ENCODE results near the gene USE1.

USE1 gene

DNA sequence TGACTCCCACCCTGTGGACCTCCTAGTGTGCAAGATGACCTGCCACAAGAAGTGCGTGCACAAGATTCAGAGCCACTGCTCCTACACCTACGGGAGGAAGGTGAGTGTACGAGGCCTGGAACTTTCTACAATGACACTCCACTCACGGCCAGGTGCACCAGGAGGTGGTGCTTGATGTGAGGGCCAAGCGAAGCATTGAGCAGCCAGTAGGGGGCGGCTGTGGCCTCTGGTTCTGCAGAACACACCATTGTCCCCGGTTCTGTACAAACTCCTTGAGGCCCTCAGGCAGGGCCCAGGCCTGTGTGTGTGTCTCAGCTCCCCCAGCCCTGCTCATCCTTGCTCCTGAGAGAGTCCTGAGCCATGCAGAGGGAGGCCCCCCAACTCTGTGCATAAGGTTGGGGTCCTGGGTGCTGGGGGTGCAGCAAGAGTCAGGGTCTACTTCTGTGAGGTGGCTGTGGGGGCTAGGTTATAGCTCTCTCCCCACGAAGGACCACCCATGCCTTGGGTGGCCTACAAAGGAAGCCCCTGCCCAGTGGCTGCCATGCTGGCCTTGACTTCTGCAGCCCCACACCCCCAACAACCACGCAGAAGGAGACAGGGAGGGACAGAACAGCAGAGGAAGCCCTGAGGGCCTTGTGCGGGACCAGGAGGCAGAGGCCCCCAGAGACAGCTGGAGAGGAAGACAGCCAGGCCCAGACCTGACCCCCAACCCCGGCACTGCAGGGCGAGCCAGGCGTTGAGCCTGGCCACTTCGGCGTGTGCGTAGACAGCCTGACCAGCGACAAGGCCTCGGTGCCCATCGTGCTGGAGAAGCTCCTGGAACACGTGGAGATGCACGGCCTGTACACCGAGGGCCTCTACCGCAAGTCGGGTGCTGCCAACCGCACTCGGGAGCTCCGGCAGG is 9.7 kb upstream of the USE1 start:
- DNase-seq (ENCODE audit: low read depth in 4 of 4, low spot score in 1 of 4): peak in 1 of 4 experiments; percentile 46

DNA sequence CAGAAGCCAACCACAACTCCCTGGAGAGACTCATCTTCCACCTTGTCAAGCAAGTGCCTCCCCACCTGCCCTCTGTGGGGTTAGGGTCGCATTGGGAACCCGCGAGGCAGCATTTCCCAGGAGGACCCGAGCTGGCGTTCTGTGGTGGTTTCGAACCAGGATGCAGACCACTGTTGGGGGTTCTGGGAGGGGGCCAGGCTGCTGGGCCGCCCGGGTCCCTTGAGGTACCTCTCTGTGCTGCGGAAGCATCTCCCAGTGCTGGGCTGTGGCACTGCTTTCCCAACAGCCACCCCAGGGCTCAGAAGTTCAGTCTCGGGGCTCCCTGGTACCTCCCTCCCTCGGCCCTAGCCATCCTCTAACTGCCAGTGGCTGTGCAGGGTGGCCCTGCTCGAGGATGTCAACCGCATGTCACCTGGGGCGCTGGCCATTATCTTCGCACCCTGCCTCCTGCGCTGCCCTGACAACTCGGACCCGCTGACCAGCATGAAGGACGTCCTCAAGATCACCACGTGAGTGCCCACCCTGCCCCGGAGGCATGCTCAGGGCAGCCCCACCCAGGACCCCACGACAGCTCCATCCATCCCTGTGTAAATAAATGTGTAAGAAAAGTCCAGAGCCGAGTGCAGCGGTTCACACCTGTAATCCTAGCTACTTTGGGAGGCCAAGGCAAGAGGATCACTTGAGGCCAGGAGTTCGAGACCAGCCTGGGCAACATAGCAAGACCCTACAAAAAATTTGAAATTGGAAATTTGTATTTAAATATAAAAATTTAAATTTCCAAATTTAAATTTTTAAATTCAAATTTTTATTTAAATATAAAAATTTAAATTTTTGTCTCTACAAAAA is 8.2 kb upstream of the USE1 start:
- DNase-seq (ENCODE audit: low read depth in 4 of 4, low spot score in 1 of 4): no peak

DNA sequence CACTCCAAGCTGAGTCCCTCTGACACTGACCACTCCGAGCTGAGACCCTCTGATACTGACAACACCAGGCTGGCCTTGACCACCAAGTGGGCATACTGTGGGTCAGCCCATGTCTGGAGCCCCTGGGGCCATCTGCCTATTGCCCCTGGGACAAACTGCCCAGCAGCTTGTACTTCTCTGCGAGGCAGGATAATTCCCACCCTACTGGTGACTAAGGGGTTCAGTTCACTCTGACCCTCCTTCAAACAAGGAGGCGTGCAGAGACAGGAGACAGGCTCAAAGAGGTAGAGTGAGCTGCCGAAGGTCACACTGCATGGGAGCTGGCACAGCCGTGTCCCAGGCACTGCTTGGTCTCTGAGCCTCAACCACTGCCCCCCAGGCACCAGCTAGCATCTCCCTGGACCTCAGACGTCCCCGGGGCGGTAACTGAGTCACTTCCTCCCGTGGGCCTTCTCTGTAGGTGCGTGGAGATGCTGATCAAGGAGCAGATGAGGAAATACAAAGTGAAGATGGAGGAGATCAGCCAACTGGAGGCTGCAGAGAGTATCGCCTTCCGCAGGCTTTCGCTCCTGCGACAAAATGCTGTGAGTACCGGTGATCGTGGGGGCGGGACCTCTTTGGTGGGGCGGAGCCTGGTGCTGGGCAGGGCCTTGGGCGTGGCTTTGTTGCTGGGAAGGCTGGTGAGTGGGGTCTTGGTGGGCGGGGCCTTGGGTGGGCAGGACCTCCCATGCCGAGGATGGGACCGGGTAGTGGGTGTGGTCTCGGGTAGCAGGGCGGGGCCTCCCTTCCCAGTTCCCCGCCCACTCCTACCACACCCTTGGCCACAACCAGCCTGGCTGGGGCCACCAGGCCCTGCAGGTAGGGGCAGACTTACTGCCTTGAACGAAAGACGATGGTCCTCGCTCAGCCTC is 5.8 kb upstream of the USE1 start:
- peak in 3 of 4 experiments; percentile 21 to 41 (median 33) for DNase-seq (ENCODE audit: low read depth in 4 of 4, low spot score in 1 of 4)

DNA sequence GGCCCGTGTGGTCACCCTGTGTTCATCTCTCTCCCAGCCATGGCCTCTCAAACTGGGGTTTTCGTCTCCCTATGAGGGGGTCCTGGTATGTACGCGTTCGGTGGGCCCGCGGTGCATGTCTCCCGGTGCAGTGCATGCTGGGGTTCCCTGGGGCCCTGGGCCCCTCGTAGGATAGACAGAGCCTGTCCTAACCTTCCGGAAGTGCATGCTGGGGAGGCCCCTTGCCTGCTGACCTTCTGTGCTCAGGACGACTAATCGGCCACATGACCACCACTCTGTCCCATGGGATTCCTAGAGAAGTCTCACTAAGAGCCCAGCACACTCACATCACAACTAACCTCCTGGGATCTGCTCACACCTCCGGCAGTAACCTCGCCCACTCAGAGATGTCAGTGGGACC is 4.9 kb upstream of the USE1 start:
- no peak for DNase-seq (ENCODE audit: low read depth in 4 of 4, low spot score in 1 of 4)

DNA sequence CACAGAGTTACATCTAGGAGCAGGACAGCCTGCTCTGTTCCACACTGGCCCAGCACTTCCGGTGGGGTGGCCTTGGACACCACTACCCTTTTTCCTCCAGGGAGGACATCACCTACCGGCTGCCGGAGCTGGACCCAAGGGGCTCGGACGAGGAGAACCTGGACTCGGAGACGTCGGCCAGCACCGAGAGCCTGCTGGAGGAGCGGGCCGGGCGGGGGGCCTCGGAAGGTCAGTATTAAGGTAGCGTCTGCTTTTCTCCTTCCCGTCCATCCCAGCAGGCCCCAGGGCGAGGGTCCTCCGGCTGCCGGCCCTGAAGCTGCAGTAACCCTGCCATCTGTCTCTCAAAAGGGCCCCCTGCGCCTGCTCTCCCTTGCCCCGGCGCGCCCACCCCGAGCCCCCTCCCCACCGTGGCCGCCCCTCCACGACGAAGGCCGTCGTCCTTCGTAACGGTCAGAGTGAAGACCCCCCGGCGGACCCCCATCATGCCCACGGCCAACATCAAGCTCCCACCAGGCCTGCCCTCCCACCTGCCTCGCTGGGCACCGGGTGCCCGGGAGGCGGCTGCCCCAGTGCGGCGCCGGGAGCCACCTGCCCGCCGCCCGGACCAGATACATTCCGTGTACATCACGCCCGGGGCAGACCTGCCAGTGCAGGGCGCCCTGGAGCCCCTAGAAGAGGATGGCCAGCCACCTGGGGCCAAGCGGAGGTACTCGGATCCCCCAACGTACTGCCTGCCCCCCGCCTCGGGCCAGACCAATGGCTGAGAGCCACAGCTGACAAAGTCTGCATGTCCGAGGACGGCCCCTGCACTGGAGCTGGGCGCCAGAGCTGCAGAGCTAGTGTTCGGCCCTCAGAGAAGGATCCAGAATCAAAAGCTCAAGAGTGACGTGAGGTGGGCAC is 3.4 kb upstream of the USE1 start:
- DNase-seq (ENCODE audit: low read depth in 4 of 4, low spot score in 1 of 4): no peak

DNA sequence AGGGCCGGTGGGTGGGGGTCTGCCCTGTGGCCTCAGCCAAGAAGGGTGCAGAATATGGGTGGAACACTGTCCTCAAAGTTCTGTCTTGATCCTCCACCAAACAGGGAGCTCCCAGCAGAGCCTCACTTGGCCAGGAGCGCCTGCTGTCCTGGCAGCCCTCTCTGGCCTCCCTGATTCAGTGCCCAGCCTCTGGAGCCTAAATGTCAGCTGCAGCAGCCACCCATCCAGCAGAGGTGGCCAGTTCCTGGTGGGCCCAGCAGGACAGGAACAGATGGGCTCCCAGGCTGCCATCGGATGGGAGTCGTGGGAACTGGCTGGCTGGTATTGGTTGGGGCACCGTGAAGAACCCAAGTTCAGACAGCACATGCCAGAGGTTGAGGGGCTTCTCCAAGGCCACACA is 1.8 kb upstream of the USE1 start:
- no peak for DNase-seq (ENCODE audit: low read depth in 4 of 4, low spot score in 1 of 4)

DNA sequence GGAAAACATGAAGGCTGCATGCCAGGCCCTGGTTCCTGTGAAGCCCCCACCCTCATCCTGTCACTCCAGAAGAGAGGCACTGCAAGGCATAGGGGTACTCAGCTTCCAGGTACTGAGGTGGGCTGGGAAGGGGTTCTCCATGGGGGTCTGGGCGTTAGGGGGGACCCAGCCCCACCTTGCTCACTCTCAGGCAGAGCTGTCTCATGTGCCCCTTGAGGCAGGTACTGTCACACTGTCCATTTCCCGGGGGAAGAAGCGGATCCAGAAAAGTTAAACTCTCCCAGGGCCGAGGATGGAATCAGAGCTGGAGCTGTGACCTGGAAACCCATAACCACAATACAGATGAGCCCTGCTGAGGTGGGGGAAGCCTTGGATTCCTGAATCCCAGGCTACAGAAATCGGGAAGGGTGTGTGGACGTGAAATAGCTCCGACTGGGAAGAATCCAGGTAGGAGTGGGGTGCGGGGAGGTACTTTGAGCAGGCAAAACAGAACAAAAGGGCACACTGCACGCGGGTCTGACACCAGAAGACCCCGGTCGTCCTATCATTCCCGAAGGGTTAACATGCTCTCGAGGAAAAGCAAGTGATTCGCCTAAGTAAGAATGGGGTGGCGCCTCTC is 540 bp upstream of the USE1 start:
- no peak for DNase-seq (ENCODE audit: low read depth in 4 of 4, low spot score in 1 of 4)

DNA sequence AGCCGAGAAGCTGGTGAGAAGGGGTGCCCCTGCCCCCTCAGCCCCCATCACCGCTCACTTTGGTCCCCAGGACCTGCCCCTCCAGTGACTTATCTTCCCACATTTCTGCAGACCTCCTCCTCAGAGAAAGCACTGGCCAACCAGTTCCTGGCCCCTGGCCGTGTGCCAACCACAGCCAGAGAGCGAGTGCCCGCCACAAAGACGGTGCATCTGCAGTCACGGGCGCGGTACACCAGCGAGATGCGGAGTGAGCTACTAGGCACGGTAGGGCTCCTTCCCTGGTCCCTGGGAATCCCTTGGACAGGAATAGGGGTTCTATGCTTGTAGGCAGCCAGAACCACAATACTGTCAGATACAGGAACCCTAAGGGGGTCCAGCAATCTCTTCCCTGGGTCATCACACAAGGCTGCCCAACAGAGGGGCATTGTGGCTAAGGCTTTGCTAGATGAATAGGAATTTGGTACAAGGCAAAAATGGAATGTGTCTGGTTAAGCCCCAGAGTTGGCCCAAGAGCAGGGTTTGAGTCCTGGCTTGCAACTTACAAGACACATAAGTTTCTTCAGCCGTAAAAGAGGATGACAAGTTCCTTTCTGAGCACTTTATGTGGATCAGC is 1.0 kb downstream of the USE1 start:
- DNase-seq (ENCODE audit: low read depth in 4 of 4, low spot score in 1 of 4): no peak

DNA sequence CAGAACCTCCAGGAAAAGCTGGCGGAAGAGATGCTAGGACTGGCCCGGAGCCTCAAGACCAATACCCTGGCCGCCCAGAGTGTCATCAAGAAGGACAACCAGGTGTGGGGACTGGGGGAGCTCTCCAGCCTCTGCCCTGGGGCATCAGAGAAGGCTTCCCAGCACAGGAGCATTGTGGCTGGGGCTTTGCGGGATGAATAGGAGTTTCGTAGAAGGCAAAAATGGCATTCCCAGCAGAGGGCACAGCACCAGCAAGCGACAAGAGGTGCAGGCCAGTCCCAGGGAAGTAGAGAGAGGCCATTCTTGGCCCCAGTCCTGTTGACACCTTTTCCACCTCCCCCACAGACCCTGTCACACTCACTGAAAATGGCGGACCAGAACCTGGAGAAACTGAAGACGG is 4.1 kb downstream of the USE1 start:
- DNase-seq (ENCODE audit: low read depth in 4 of 4, low spot score in 1 of 4): no peak

DNA sequence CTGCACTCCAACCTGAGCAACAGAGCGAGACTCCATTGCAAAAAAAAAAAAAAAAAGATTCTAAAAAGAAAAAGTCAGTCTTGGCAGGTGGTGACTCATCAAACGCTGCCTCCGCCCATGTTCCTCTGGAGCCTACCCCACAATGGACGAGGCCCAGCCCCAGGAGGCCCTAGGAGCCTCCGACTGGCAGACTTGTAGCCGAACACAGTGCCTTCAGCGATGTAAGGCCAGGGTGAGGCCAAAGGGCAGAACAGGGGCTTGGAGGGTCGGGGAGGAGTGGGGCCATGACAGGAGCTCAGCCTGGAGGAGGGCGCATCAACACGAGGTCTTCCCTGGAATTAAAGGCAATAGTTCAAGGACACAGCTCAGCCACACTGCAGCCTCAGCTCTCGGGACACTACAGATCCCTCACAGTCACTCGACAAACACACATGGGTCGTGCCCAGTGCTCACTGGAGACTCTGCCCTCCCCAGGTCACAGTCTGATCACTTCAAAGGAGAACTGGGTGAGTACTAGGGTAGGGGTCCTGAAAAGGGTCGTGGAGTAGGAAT is 5.1 kb downstream of the USE1 start:
- no peak for DNase-seq (ENCODE audit: low read depth in 4 of 4, low spot score in 1 of 4)

DNA sequence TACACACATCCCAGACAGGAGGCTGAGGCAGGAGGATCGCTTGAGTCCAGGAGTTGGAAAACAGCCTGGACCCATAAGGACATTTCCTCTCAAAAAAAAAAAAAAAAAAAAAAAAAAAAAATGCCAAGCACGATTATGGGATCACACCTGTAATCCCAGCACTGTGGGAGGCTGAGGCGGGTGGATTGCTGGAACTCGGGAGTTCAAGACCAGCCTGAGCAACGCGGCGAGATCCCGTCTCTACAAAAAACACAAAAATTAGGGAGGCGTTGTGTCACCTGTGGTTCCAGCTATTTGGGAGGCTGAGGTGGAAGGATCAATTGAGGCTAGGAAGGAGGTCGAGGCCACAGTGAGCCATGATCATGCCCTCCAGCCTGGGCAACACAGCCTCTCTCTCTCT is 9.9 kb downstream of the USE1 start:
- DNase-seq (ENCODE audit: low read depth in 4 of 4, low spot score in 1 of 4): no peak

DNA sequence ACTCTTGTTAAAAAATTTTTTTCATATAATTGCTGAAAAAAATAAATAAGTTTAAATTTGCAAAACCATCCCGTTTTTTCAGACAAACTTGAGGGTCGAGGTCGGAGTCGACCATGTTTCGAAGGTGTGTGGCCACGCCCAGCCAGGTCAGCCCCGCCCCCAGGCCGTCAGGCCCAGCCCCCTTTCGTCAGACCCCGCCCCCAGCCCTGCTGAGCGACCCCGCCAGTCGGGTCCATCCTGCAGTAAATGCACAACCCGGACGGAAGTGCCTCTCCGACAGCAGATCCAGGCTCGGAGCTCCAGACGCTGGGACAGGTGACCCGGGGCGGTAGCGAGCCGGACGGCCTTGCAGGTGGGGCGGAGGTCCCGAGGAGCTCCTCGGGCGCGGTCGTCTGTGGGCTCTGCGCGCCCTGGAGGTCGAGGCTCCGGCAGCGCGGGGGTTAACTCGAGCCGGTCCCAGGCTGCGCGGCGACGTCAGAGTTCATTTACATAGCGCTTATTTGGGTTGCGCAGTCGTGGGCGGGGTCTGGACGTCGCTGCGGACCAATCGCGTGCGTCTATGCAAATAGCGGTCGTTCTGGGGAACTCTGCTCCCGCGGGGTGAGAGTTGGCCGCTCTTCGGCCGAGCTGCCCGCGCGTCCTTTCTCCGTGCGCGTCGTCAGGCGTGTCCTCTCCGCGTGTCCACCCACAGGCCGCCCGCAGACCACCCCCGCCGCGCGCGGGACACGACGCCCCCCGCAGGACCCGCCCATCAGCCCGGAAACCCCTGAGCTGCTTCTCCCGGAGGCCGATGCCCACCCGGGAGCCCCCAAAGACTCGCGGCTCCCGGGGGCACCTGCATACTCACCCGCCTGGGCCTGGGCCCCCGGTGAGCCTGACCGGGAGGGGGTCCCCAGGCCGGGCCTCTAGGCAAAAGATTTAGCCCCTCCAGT is 11.1 kb downstream of the USE1 start, which contains the start of gene OCEL1:
OCEL1 (plus strand) TSS at position 225 of the 932 bp plus-strand sequence; CDS start at position 247, 22 bp downstream.
- DNase-seq (ENCODE audit: low read depth in 4 of 4, low spot score in 1 of 4): peak; percentile 94 to 97 (median 94)

DNA sequence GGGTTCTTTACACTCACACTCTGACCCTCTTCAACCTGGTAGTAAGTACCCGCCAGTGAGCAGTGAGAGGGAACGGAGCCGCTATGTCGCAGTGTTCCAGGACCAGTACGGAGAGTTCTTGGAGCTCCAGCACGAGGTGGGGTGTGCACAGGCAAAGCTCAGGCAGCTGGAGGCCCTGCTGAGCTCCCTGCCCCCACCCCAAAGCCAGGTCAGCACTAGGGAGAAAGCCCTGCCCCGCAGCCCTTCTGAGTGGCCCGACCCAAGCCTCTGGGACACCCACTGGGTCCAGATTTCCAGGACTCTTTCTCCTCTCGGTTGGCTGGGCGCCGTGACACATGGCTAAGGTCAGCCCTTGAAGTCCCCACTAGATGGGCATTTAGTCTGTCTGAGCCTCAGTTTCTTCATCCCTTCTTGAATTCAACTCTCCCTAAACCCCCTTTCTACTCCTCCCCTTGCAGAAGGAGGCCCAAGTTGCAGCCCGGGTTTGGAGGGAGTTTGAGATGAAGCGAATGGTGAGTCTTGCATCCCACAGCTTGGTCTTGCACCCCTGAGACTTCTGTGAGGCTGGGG is 12.7 kb downstream of the USE1 start:
- DNase-seq (ENCODE audit: low read depth in 4 of 4, low spot score in 1 of 4): no peak

DNA sequence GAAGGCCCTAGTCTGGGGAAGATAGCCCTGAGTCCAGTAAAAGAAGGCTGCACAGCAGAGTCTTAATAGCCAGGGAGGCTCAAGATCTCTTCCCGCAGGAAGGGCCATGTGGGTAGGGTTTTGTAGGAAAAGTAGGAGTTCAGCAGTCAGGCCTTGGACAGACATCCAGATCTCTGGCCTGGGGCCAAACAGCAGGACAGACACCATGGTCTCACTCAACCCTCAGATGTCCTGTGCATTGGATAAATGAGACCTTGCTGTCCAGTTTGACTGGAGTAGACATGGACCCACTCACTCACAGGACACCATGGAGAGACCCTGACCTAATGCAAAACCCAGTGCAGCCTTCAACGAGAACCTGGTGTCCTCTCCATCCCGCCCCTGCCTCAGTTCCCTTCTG is 14.7 kb downstream of the USE1 start:
- no peak for DNase-seq (ENCODE audit: low read depth in 4 of 4, low spot score in 1 of 4)

DNA sequence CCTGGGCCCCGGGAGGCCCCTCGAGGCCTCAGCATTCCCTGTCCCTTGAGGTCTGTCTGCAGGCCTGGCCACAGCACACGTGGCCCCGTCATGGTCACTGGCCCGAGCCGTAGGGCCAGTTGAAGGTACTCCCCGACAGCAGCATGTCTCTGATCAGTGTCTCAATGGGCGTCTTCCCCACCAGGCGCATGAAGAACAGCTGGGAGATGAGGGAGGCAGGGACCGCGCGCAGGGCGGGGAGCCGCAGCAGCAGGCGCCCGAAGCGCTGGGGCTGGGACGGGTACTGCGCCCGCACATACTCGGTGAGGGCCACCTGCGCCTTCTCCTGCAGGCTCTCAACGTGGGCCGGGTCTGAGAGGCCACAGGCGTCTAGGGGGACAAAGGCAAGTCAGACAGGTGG is 17.1 kb downstream of the USE1 start:
- DNase-seq (ENCODE audit: low read depth in 4 of 4, low spot score in 1 of 4): no peak

DNA sequence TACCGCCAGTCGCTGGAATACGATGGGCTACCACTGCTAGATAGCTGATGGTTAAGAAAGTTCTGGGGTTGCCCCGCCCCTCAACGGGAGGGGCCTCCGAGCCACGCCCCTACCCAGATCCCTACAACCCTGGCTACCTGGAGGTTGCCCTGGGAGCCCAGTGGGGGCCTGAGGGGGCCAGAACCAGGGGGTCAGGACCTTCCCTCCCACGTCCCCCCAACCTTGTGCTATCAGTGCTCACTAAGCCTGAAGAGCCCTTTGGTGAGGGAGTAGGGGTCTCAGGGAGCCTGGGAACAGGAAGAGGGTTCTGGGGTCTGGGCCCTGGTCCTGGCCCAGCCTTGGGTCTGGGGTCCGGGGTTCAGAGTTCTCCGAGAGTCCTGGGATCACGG is 19.7 kb downstream of the USE1 start:
- DNase-seq (ENCODE audit: low read depth in 4 of 4, low spot score in 1 of 4): peak in 3 of 4 experiments; percentile 45 to 56 (median 53)

DNA sequence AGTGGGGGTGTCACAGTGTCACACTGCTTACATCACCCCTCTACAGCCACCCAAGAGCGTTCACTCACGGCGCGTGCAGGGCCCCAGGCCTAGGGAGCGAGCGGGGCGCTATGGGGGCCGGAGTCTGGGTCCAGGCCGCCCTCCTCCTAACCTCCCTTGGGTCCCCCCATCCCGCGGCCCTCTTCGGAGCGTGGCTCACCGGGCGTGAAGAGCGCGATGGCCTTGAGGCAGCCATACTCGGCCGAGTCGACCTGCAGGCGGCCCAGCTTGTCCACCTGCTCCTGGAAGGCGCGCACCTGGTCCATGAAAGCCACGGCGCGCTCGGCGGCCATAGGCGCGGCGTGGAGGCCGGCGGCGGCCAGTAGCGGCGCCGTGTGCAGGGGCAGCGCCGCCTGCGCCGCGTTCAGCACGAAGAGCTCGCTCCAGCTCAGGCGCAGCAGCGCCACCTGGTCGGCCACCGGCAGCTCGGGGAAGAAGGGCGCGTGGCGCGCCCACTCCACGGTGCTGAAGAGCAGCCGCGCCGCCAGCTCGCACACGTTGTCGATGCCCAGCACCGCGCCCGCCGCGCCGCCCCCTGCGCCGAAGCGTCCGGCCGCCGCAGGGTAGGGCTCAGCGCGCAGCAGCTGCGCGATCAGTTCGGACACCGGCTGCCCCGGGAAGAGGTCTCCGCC is 20.3 kb downstream of the USE1 start:
- DNase-seq (ENCODE audit: low read depth in 4 of 4, low spot score in 1 of 4): peak in 2 of 4 experiments; percentile 49 to 58

Measured in stimulated activated CD4-positive, alpha-beta T cell treated with anti-CD3 and anti-CD28 coated beads, Interleukin-1b, Interleukin-23, amount 100 ng/mL, for 24 hours (primary cell).